Activated naive CD4-positive, alpha-beta T cell treated with anti-CD3 and anti-CD28 coated beads, Interleukin-2, amount 10 ng/mL, durations not matched to agents 7 days and 5 days (primary cell): Measurements from ENCODE around the gene GNA15.

Experiments
- CTCF ChIA-PET: fragments of 350-600 bp; sonication (Branson Sonifier 250); formaldehyde crosslinking; loops from one replicate; lab custom pipeline; 2021; ENCODE audit warnings: antibody characterized with exemption; lab: Charles Lee
- DNase-seq: peaks from one replicate; pipeline ENCODE4 v3.0.0-alpha.2; 2020
- H3K27ac Mint-ChIP-seq: one replicate; pipeline ENCODE4 v1.8.0; 2021; ENCODE audit warnings: mild to moderate bottlenecking, moderate library complexity, mixed read lengths
- H3K27me3 Mint-ChIP-seq: one replicate; pipeline ENCODE4 v1.8.0; 2021; ENCODE audit warnings: mild to moderate bottlenecking, mixed read lengths
- H3K36me3 Mint-ChIP-seq: one replicate; pipeline ENCODE4 v1.8.0; 2021; ENCODE audit warnings: mixed read lengths
- H3K4me1 Mint-ChIP-seq: one replicate; pipeline ENCODE4 v1.8.0; 2021; ENCODE audit warnings: mixed read lengths
- H3K4me3 Mint-ChIP-seq: one replicate; pipeline ENCODE4 v1.8.0; 2021; ENCODE audit warnings: mild to moderate bottlenecking, moderate library complexity, mixed read lengths
- H3K9me3 Mint-ChIP-seq: one replicate; pipeline ENCODE4 v1.8.0; 2021; ENCODE audit warnings: mixed read lengths

The GNA15 gene

GRCh38 chr19:3208317-3209207, 72.7 kb downstream of the GNA15 start:
- CTCF ChIA-PET, result interaction anchor here (0.5 to 1.3 kb wide), 2 partner anchors 16 to 271 kb away, joined by 3 read pairs; partner anchors contain the start of gene CELF5

GRCh38 chr19:3210347-3211017, 74.6 kb downstream of the GNA15 start:
- CTCF ChIA-PET, result interaction anchor here (0.9 to 2.6 kb wide), 7 partner anchors 21 to 262 kb away, joined by 3 to 7 read pairs (median 3); no protein-coding TSS in a partner anchor
- H3K9me3 Mint-ChIP-seq, result no peaks in the 10 kb centered on the region
- H3K4me3 Mint-ChIP-seq, result no peak overlapping the region
- no peaks in the 10 kb centered on the region for H3K27me3 Mint-ChIP-seq
- DNase-seq, result peak; percentile 80
- H3K27ac Mint-ChIP-seq, result peak overlapping the region; percentile 67
- no peaks in the 10 kb centered on the region for H3K4me1 Mint-ChIP-seq
- no peaks in the 10 kb centered on the region for H3K36me3 Mint-ChIP-seq

More at GRCh38 chr19:3208317-3209207, 72.7 kb downstream of the GNA15 start:
- no peaks in the 10 kb centered on the region for H3K9me3 Mint-ChIP-seq
- no peaks in the 10 kb centered on the region for H3K27me3 Mint-ChIP-seq
- no peaks in the 10 kb centered on the region for H3K4me1 Mint-ChIP-seq
- no peak overlapping the region for H3K4me3 Mint-ChIP-seq
- no peak overlapping the region for H3K27ac Mint-ChIP-seq
- DNase-seq, result no peak
- H3K36me3 Mint-ChIP-seq, result no peaks in the 10 kb centered on the region

GRCh38 chr19:3211191-3211590, 75.4 kb downstream of the GNA15 start:
- Mint-ChIP-seq H3K27ac (no peak overlapping the region), H3K36me3 (no peaks in the 10 kb centered on the region), H3K9me3 (no peaks in the 10 kb centered on the region), H3K27me3 (no peaks in the 10 kb centered on the region), H3K4me1 (no peaks in the 10 kb centered on the region), H3K4me3 (no peak overlapping the region)
- DNase-seq, result no peak
- CTCF ChIA-PET, result interaction anchor here (1.0 to 2.6 kb wide), 5 partner anchors 22 to 261 kb away, joined by 3 to 7 read pairs (median 4); no protein-coding TSS in a partner anchor

- Mint-ChIP-seq H3K27ac (no peak overlapping the region), H3K27me3 (no peaks in the 10 kb centered on the region), H3K4me1 (no peaks in the 10 kb centered on the region), H3K9me3 (no peaks in the 10 kb centered on the region), H3K4me3 (no peak overlapping the region), H3K36me3 (no peaks in the 10 kb centered on the region)
- DNase-seq, result no peak
- CTCF ChIA-PET, result no interaction called here
Observed at GRCh38 chr19:3213159-3213558, 77.3 kb downstream of the GNA15 start.
